ENCODE data around the gene CLEC4G.
A peak's percentile ranks its signal among the peaks of the same experiment; 100 is the strongest.

The CLEC4G gene

GRCh38 chr19:7690779-7691258 is 41.1 kb downstream of the CLEC4G start:
- no peak for DNase-seq

DNA sequence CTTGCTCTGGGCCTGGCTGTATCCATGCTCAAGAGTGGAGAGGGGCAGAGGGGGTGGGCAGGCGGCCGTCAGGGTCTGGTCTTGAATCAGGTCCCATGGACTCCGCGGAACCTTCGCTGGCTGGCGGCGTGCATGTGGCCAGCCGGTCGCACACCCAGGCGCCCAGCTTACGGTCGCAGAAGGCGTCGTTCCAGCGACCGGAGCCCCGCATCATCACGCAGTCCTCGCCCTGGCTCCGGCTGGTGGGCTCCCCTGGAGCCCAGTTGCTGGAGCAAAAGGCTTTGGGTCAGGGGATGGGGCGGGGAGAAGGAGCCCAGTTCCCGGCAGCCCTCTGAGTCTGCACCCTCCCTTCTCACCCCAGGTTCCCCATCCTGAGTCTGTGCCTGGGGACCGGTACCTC is 42.7 kb downstream of the CLEC4G start:
- DNase-seq = no peak

- DNase-seq = no peak
These were observed 44.7 kb downstream of the CLEC4G start for GRCh38 chr19:7687177-7687576.

- no peak for DNase-seq
These were observed 46.1 kb downstream of the CLEC4G start for GRCh38 chr19:7685546-7686445.

- DNase-seq = no peak
These were observed 49.6 kb downstream of the CLEC4G start for GRCh38 chr19:7682175-7682855.

GRCh38 chr19:7681340-7682174 is 50.4 kb downstream of the CLEC4G start:
- peak; percentile 60 for DNase-seq

DNA sequence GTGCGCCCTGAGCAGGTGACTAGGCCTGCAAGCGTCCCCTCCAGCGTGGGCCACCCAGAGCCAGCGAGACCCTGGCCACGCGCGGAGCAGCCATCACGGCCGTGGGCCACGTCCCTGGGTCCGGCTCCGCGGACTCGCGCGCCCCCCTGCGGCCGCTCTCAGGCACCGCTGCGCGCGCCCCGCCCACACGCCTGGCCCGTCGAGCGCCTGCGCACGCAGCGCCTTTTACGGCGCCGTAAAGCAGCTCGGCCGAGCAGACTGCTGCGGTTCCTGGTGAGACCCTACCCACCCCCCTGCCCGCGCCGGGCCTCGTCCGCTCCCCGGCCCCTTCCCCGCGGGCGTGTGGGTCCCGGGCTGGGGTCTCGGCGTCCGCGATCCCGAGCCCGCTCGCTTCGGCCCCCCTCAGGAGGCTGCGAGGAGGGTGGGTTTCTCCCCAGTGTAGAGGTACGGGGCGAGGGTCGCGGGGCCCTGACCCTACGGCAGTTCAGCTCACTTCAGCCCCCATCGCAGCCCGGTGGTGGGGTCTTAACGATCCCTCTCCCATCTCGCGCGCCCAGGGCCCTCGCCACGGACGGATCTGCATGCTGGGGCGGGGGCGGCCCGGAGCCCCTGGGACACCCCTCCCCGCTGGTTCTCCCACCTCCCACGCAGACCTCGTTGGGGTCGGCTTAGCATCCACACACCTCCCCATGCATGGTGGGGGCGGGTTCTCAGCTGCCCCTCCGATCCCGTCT is 51.1 kb downstream of the CLEC4G start, which contains the start of gene TRAPPC5:
TRAPPC5 (plus strand) TSS at position 228 of the 734 bp plus-strand sequence. CDS start 1,421 bp downstream, outside the sequence.
- peak; percentile 73 for DNase-seq

DNA sequence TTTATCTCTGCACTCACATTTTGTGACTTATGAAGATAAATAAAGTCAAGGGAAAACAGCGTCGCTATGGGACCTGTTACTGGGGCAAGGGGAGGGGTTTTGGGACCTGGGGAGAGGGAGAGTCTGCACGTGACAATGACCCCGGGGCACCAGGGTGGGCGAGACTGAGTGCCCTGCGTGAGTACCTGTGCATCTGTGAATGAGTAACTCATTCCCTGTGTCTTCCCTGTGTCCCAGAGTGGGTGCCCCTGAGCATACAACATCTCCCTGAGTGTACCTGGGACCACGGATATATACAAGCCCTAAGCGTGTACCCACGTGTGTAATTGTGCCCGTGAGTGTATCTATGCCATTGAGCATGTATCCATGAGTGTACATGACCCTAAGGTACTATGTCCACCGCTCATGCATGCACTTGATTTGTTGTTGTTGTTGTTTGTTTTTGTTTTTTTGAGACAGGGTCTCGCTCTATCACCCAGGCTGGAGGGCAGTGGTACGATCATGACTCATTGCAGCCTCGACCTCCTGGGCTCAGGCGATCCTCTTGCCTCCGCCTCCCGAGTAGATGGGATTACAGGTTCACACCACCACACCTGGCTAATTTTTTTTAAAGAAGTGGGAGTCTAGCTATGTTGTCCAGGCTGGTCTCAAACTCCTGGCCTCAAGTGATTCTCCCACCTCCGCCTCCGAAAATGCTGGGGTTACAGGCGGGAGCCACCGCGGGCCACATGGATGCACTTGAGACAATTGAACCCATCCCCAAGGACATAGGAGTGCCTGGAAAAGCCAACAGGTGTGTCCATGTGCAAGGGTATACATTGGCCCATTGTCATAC is 51.9 kb downstream of the CLEC4G start:
- DNase-seq = no peak

- DNase-seq = no peak
These were observed 52.7 kb downstream of the CLEC4G start for GRCh38 chr19:7678971-7679751.

Data from NCI-H1048 (cell line).